Measurements from ENCODE around the gene HPSE. TPM values are rescaled to one million over a fixed set of nuclear protein-coding genes. Genes with fewer than 3 reads are reported as not detected.

Gene HPSE
- total RNA-seq, 1 experiment from 2014 or later = 3.9 TPM

GRCh38 chr4:83267830-83268475, 66.7 kb downstream of the HPSE start:
- peaks cover 1% of the 10 kb centered on the region; the same call in 1 of the 2 replicates for H3K36me3 ChIP-seq (ENCODE audit: control insufficient read depth, insufficient read depth, low read length)
- TF ChIP-seq CTCF (IDR thresholded peaks at IDR 0.05; ENCODE audit: insufficient read depth in 1 of 2, low read depth in 1 of 2, low read length in 1 of 2, severe bottlenecking in 1 of 2, unreplicated experiment in 1 of 2) = no peak
- Mint-ChIP-seq H3K27ac (ENCODE audit: unreplicated experiment) (no peak overlapping the region), H3K4me3 (ENCODE audit: unreplicated experiment) (no peak overlapping the region), H3K4me1 (ENCODE audit: low read depth, unreplicated experiment) (no peaks in the 10 kb centered on the region), H3K36me3 (ENCODE audit: insufficient read depth, unreplicated experiment) (peaks cover 23% of the 10 kb centered on the region), H3K27me3 (ENCODE audit: insufficient read depth, unreplicated experiment) (no peaks in the 10 kb centered on the region), H3K9me3 (ENCODE audit: unreplicated experiment) (no peaks in the 10 kb centered on the region)
- ChIA-PET CTCF (no interaction called here), POLR2A (no interaction called here)
- intact Hi-C loops (cut with micrococcal nuclease; ENCODE audit: unreplicated experiment) = no loop called here
- no TSS peak for BruUV-seq (replicated peaks)
- H3K4me3 ChIP-seq (ENCODE audit: low read depth, low read length) = no peak overlapping the region
- H3K4me1 ChIP-seq = no peaks in the 10 kb centered on the region
- no peaks in the 10 kb centered on the region for H3K9me3 ChIP-seq
- DNase-seq = no peak
- H3K27me3 ChIP-seq (replicated peaks; ENCODE audit: control insufficient read depth, insufficient read depth, low read length) = no peaks in the 10 kb centered on the region

- H3K27me3 ChIP-seq (replicated peaks; ENCODE audit: control insufficient read depth, insufficient read depth, low read length) = no peaks in the 10 kb centered on the region
- Mint-ChIP-seq H3K36me3 (ENCODE audit: insufficient read depth, unreplicated experiment) (peaks cover 24% of the 10 kb centered on the region), H3K9me3 (ENCODE audit: unreplicated experiment) (no peaks in the 10 kb centered on the region), H3K4me3 (ENCODE audit: unreplicated experiment) (no peak overlapping the region), H3K4me1 (ENCODE audit: low read depth, unreplicated experiment) (no peaks in the 10 kb centered on the region), H3K27me3 (ENCODE audit: insufficient read depth, unreplicated experiment) (no peaks in the 10 kb centered on the region), H3K27ac (ENCODE audit: unreplicated experiment) (no peak overlapping the region)
- peaks cover 1% of the 10 kb centered on the region; the same call in 1 of the 2 replicates for H3K36me3 ChIP-seq (ENCODE audit: control insufficient read depth, insufficient read depth, low read length)
- no TSS peak for BruUV-seq (replicated peaks)
- H3K9me3 ChIP-seq = no peaks in the 10 kb centered on the region
- ChIA-PET POLR2A (no interaction called here), CTCF (no interaction called here)
- H3K4me3 ChIP-seq (ENCODE audit: low read depth, low read length) = no peak overlapping the region
- intact Hi-C loops (cut with micrococcal nuclease; ENCODE audit: unreplicated experiment) = no loop called here
- DNase-seq = no peak
- no peaks in the 10 kb centered on the region for H3K4me1 ChIP-seq
- no peak for TF ChIP-seq CTCF (IDR thresholded peaks at IDR 0.05; ENCODE audit: insufficient read depth in 1 of 2, low read depth in 1 of 2, low read length in 1 of 2, severe bottlenecking in 1 of 2, unreplicated experiment in 1 of 2)
Observed at GRCh38 chr4:83267121-83267829, 67.4 kb downstream of the HPSE start.

- H3K4me1 Mint-ChIP-seq (ENCODE audit: low read depth, unreplicated experiment) = no peaks in the 10 kb centered on the region
- no peak for DNase-seq
- TF ChIP-seq CTCF (IDR thresholded peaks at IDR 0.05; ENCODE audit: insufficient read depth in 1 of 2, low read depth in 1 of 2, low read length in 1 of 2, severe bottlenecking in 1 of 2, unreplicated experiment in 1 of 2) = no peak
- no peak overlapping the region for H3K27ac Mint-ChIP-seq (ENCODE audit: unreplicated experiment)
- no peak overlapping the region for H3K4me3 ChIP-seq (ENCODE audit: low read depth, low read length)
- POLR2A ChIA-PET = no interaction called here
- H3K36me3 ChIP-seq (ENCODE audit: control insufficient read depth, insufficient read depth, low read length) = peaks cover 1% of the 10 kb centered on the region; the same call in 1 of the 2 replicates
- H3K4me1 ChIP-seq = no peaks in the 10 kb centered on the region
- intact Hi-C loops (cut with micrococcal nuclease; ENCODE audit: unreplicated experiment) = no loop called here
- CTCF ChIA-PET = no interaction called here
- H3K36me3 Mint-ChIP-seq (ENCODE audit: insufficient read depth, unreplicated experiment) = peaks cover 24% of the 10 kb centered on the region
- no TSS peak for BruUV-seq (replicated peaks)
- no peaks in the 10 kb centered on the region for H3K27me3 ChIP-seq (replicated peaks; ENCODE audit: control insufficient read depth, insufficient read depth, low read length)
- H3K9me3 Mint-ChIP-seq (ENCODE audit: unreplicated experiment) = no peaks in the 10 kb centered on the region
- H3K9me3 ChIP-seq = no peaks in the 10 kb centered on the region
- H3K4me3 Mint-ChIP-seq (ENCODE audit: unreplicated experiment) = no peak overlapping the region
- H3K27me3 Mint-ChIP-seq (ENCODE audit: insufficient read depth, unreplicated experiment) = no peaks in the 10 kb centered on the region
Observed at GRCh38 chr4:83266689-83267088, 68.0 kb downstream of the HPSE start.

All from Caco-2 (cell line).